Body of pancreas (tissue), 4 donors: Measurements from ENCODE around the gene COL27A1. TPM values are rescaled to one million over a fixed set of nuclear protein-coding genes. Genes with fewer than 3 reads are reported as not detected.
A peak's percentile ranks its signal among the peaks of the same experiment; 100 is the strongest.

Source experiments
- ATAC-seq: fragments of 150-250 bp; one replicate; pipeline ENCODE4 v1.9.1; 2016
- DNase-seq, 4 donors: peaks; one replicate each; pipeline ENCODE4 v3.0.0-alpha.2; 2019
- H3K27ac ChIP-seq, 4 donors: fragments of 200-600 bp; sonication (generic); 1 replicate in 3 of 4; 2 replicates in 1 of 4; pipeline versions ENCODE4 v1.5.1 to v1.6.1; 2016 to 2019; ENCODE audit warnings: mild to moderate bottlenecking in 1 of 4, mixed read lengths in 1 of 4, moderate library complexity in 1 of 4
- H3K27me3 ChIP-seq, 2 donors: fragments of 200-600 bp; sonication (generic); one replicate each; pipeline ENCODE4 v1.6.0; 2016; ENCODE audit warnings: mild to moderate bottlenecking in 1 of 2
- H3K36me3 ChIP-seq, 2 donors: fragments of 200-600 bp; sonication (generic); replicated peaks in 1 of 2; 2 replicates each; pipeline ENCODE4 v1.5.1; 2016; ENCODE audit warnings: low read depth in 2 of 2; ENCODE audit not compliant: insufficient read depth in 1 of 2
- H3K4me1 ChIP-seq: fragments of 200-600 bp; sonication (generic); one replicate; pipeline ENCODE4 v1.6.0; 2016
- H3K4me3 ChIP-seq, 2 donors: fragments of 200-600 bp; sonication (generic); 1 replicate in 1 of 2; 2 replicates in 1 of 2; pipeline ENCODE4 v1.5.1; 2016 to 2019
- H3K9me3 ChIP-seq, 3 donors: fragments of 200-600 bp; sonication (generic); 1 replicate in 2 of 3; 2 replicates in 1 of 3; pipeline ENCODE4 v1.5.1; 2016
- POLR2A ChIP-seq, 3 donors: fragments of 450-650 bp; IDR thresholded peaks; one replicate each; pipeline ENCODE4 v1.6.1; 2016; ENCODE audit warnings: antibody characterized with exemption in 3 of 3, mild to moderate bottlenecking in 2 of 3
- WGBS, 2 donors: methylation state at CpG; one replicate each; pipeline ENCODE4 v1.1.5; 2017; 5-methylcytosine and 5-hydroxymethylcytosine counted together
- intact Hi-C: fragments of 100-400 bp; cut with DNase I; formaldehyde crosslinking; loops from one replicate; pipeline ENCODE4 v1.15.1; 2023
- total RNA-seq, 2 donors: library from RNA; depleted of rRNA; stranded (reverse); fragments of >200 nt; gene quantifications; one replicate each; pipeline ENCODE4 v1.1.0, GENCODE V29; 2016
- TF ChIP-seq, protein P1 (sequence below), 7 experiments: fragments of 450-650 bp in 4 of 7; fragments of 200-600 bp in 3 of 7; sonication (generic) in 3 of 7; IDR thresholded peaks; one replicate each; pipeline ENCODE4 v1.5.1; 2016 to 2019; ENCODE audit warnings: antibody characterized with exemption in 7 of 7

Gene COL27A1
- total RNA-seq, 2 donors from 2014 or later = 24.1 to 58.0 TPM

DNA sequence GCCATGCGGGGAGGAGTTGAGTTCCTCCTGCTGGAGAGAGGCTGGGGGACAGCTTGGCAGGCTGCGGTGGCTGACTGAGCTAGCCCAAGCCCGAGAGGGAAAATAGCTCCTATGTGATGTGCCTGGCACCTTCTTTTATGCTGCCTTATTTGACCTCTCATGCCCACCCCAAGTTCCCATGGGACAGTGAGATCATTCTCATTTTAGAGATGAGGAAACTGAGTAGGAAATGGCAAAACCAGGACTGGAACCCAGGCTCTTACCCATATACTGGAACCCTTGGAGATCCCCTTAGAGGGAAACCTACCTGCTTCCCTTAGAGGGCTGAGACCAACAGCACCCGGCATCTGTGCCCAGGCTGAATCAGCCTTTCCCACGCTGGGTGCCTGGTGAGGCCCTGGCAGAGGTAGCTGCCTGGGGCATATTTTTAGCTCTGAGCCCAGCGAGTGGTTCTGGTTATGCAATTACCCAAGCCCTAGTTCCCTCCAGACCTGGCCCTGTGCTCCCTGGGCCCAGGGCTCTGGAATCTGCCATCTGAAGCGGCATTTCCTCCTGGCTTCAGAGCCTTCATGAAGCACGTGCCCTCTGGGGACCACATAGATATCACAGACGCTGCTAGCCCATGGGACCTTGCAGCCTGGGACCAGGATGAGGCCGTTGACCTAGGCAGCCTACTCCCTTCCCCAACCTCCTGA lies 23.6 kb downstream of the COL27A1 start:
- H3K27me3 ChIP-seq = no peaks in the 10 kb centered on the region
- 51 to 58% methylated on average over 7 to 10 of the region's 10 CpGs for WGBS, 2 donors
- H3K27ac ChIP-seq = no peak overlapping the region
- TF ChIP-seq, protein P1, sequence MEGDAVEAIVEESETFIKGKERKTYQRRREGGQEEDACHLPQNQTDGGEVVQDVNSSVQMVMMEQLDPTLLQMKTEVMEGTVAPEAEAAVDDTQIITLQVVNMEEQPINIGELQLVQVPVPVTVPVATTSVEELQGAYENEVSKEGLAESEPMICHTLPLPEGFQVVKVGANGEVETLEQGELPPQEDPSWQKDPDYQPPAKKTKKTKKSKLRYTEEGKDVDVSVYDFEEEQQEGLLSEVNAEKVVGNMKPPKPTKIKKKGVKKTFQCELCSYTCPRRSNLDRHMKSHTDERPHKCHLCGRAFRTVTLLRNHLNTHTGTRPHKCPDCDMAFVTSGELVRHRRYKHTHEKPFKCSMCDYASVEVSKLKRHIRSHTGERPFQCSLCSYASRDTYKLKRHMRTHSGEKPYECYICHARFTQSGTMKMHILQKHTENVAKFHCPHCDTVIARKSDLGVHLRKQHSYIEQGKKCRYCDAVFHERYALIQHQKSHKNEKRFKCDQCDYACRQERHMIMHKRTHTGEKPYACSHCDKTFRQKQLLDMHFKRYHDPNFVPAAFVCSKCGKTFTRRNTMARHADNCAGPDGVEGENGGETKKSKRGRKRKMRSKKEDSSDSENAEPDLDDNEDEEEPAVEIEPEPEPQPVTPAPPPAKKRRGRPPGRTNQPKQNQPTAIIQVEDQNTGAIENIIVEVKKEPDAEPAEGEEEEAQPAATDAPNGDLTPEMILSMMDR (IDR thresholded peaks at IDR 0.05) = no peak
- no peak for TF ChIP-seq POLR2A (IDR thresholded peaks at IDR 0.05)
- intact Hi-C loops = no loop called here
- peaks cover 74% of the 10 kb centered on the region for H3K4me1 ChIP-seq
- DNase-seq (peak; percentile 36 to 79 (median 54)), ATAC-seq (peak; percentile 14)
- no peaks in the 10 kb centered on the region for H3K9me3 ChIP-seq
- no peak overlapping the region for H3K4me3 ChIP-seq
- no peaks in the 10 kb centered on the region for H3K36me3 ChIP-seq

DNA sequence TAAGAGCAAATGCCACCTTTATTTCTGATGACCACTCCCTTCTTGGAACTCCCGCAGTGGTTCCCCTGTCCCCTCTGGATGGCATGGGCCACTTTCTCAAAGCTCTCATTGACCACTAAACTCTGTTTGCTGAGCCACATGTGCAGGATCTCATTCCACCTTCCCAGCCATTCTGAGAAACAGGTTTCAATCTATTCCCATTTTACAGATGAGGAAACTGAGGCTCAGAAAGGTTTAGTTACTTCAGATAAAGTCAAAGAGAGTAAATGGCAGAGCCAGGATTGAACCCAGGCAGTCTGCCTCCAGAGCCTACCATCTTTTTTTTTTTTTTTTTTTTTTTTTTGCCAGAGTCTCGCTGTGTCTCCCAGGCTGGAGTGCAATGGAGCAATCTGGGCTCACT lies 24.2 kb downstream of the COL27A1 start:
- intact Hi-C loops = no loop called here
- no peaks in the 10 kb centered on the region for H3K27me3 ChIP-seq
- TF ChIP-seq, protein P1 (IDR thresholded peaks at IDR 0.05) = no peak
- no peak for TF ChIP-seq POLR2A (IDR thresholded peaks at IDR 0.05)
- H3K9me3 ChIP-seq = no peaks in the 10 kb centered on the region
- peaks cover 68% of the 10 kb centered on the region for H3K4me1 ChIP-seq
- H3K27ac ChIP-seq = no peak overlapping the region
- DNase-seq (no peak), ATAC-seq (no peak)
- H3K4me3 ChIP-seq = no peak overlapping the region
- WGBS, 2 donors = 92 to 100% methylated on average over 2 of the region's 2 CpGs
- H3K36me3 ChIP-seq = no peaks in the 10 kb centered on the region

DNA sequence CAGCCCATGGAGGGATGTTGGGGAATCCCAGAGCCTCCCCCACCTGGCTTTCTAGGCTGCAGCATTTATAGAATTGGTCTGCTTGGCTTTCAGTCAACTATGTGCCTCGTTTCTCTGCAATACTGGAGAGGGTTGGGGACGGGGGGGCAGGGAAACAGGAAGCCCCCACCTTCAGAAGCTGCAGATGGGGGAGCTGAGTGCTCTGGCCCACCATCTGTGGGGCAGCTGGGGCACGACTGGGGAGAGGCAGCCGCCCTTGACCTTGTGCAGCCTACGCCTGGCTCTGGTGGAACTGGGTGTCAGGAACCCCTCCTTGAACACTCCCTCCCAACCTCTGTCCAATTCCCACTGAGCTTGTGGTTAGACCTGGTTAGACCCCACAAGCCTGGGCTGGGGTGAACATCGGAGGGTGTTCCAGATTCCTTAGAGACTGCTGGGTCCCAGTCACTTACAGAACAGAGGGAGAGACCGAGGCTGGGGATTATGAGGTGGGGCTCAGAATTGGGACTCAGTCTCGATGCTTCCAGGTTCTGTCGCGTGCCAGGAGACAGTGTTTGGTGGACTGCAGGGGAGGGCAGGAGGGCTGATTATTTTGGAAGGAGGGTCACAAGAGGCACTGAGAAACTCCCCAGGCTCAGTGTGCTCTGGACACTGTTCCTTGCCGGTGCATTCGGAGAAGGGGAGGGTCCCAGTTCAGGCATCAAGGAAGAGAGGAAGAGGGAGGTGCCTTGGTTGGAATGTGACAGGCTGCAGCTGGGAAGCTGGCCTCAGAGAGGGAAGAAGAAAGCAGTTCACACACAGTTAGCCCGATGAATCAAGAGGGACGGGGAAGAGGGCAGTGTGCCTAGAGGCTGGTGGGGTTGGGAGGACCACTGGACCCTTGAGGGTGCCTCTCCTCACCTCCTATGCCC lies 25.6 kb downstream of the COL27A1 start:
- TF ChIP-seq, protein P1 (IDR thresholded peaks at IDR 0.05) = no peak
- TF ChIP-seq POLR2A (IDR thresholded peaks at IDR 0.05) = no peak
- intact Hi-C loops = no loop called here
- no peak overlapping the region for H3K4me3 ChIP-seq
- H3K36me3 ChIP-seq = no peaks in the 10 kb centered on the region
- H3K9me3 ChIP-seq = no peaks in the 10 kb centered on the region
- 38 to 40% methylated on average over 11 to 14 of the region's 14 CpGs for WGBS, 2 donors
- H3K27ac ChIP-seq = peak overlapping the region; percentile 6 to 60 (median 39)
- DNase-seq (no peak), ATAC-seq (peak; percentile 24)
- H3K27me3 ChIP-seq = no peaks in the 10 kb centered on the region
- peaks cover 54% of the 10 kb centered on the region for H3K4me1 ChIP-seq

DNA sequence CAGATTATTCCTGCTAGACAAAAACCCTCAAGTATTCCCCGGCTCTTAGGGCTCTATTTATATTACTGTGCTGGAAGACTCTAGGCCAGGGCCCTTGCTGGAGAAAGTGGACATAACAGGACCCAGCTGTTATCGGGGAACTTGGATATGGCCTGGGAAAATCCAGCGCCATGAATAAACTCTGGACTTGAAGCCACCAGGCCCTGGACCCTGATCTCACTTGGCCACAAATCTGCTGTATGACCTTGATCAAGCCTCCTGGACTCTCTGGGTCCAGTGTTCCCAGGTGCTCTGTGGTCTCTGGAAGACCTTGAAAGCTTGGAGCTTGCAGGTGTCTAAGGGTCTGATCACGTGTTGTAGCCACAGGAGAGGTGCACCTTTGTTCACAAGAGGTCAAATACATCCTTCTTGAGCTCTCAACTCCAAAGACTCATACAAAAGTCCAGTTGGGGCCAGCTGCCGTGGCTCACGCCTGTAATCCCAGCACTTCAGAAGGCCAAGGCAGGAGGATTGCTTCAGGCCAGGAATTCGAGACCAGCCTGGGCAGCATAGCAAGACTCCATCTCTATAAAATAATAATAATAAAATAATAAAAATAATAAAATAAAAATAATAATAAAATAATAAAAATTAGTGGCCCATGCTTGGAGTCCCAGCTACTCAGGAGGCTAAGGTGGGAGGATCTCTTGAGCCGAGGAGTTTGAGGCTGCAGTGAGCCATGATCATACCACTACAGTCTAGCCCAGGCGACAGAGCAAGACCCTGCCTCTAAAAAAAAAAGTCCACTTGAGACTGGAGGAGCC lies 26.5 kb downstream of the COL27A1 start:
- no peaks in the 10 kb centered on the region for H3K36me3 ChIP-seq
- no peak overlapping the region for H3K4me3 ChIP-seq
- 44 to 50% methylated on average over 9 of the region's 9 CpGs for WGBS, 2 donors
- H3K9me3 ChIP-seq = no peaks in the 10 kb centered on the region
- H3K27me3 ChIP-seq = no peaks in the 10 kb centered on the region
- peak overlapping the region; percentile 6 to 60 (median 39) for H3K27ac ChIP-seq
- intact Hi-C loops = no loop called here
- DNase-seq (peak in 3 of 4 donors; percentile 61 to 70 (median 69)), ATAC-seq (peak; percentile 31)
- H3K4me1 ChIP-seq = peaks cover 46% of the 10 kb centered on the region
- no peak for TF ChIP-seq POLR2A (IDR thresholded peaks at IDR 0.05)
- TF ChIP-seq, protein P1 (IDR thresholded peaks at IDR 0.05) = no peak
